OCI-LY1 (cell line): ENCODE measurements around the gene DPH1.

ENCODE experiments used
- EZH2 ChIP-seq: fragments of 200-600 bp; sonication (generic), shearing (Covaris generic); IDR thresholded peaks from 2 replicates; pipeline ENCODE4 v1.8.0; 2017; ENCODE audit warnings: borderline replicate concordance, mixed run types, mild to moderate bottlenecking, antibody characterized with exemption, low read length, moderate library complexity, mixed read lengths
- TF ChIP-seq, protein P1 (sequence below): fragments of 200-600 bp; sonication (generic), shearing (Covaris generic); IDR thresholded peaks from 2 replicates; pipeline ENCODE4 v1.5.1; 2017; ENCODE audit warnings: mild to moderate bottlenecking, antibody characterized with exemption, low read length, moderate library complexity, mixed read lengths

DNA sequence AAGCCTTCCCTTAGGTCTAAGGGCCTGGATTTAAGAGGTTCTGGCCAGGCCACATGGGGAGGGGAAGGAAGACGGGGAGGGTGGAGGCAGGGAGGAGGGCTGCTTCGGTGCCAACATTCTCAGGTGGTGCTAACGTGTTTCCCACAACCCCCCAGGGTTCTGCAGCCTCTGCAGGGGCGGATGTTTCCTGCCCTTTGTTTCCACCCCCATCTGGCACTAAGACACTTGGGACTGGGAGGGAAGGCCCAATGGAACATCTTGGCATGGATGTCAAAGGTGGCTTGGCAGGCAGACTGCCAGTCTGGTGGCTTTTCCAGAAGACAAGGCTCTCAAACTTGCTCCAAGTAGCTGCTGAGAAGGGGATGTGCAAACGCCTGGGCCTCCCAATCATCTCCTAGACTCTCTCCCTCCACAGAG lies 37.7 kb downstream of the DPH1 start:
- TF ChIP-seq, protein P1, sequence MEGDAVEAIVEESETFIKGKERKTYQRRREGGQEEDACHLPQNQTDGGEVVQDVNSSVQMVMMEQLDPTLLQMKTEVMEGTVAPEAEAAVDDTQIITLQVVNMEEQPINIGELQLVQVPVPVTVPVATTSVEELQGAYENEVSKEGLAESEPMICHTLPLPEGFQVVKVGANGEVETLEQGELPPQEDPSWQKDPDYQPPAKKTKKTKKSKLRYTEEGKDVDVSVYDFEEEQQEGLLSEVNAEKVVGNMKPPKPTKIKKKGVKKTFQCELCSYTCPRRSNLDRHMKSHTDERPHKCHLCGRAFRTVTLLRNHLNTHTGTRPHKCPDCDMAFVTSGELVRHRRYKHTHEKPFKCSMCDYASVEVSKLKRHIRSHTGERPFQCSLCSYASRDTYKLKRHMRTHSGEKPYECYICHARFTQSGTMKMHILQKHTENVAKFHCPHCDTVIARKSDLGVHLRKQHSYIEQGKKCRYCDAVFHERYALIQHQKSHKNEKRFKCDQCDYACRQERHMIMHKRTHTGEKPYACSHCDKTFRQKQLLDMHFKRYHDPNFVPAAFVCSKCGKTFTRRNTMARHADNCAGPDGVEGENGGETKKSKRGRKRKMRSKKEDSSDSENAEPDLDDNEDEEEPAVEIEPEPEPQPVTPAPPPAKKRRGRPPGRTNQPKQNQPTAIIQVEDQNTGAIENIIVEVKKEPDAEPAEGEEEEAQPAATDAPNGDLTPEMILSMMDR: no peak
- TF ChIP-seq EZH2: no peak
